ENCODE data around the gene FBXL5. TPM values are rescaled to one million over a fixed set of nuclear protein-coding genes. Genes with fewer than 3 reads are reported as not detected.

Gene FBXL5
- total and polyA plus RNA-seq, 9 of the 15 experiments (the other 6 are each of a cell fraction or from before 2014, with no cell fraction given), result 6.0 to 35.2 (median 22.1) TPM

GRCh38 chr4:15681372-15682241, 26.4 kb upstream of the FBXL5 start, which contains the start of gene FAM200B (continued):
- TF ChIP-seq RREB1 (CRISPR knock-in tag; IDR thresholded peaks at IDR 0.05), result peak; percentile 23; the same call in 1 of the 2 replicates
- TF ChIP-seq POLR2A (conservative IDR thresholded peaks at IDR 0.05), result peak; percentile 93
- peak; percentile 82 for TF ChIP-seq TFAP4 (CRISPR knock-in tag; IDR thresholded peaks at IDR 0.05; ENCODE audit: borderline replicate concordance)
- peak; percentile 54; the same call in 1 of the 2 replicates for TF ChIP-seq L3MBTL2 (IDR thresholded peaks at IDR 0.05)
- peak; percentile 84 for TF ChIP-seq SMAD1 (IDR thresholded peaks at IDR 0.05; ENCODE audit: low read depth, low read length, partially characterized antibody)
- TF ChIP-seq ZNF445 (CRISPR knock-in tag; IDR thresholded peaks at IDR 0.05; ENCODE audit: low read depth), result no peak
- TF ChIP-seq MBD2 (IDR thresholded peaks at IDR 0.05; ENCODE audit: borderline replicate concordance, low read depth), result no peak
- peak; percentile 93 for TF ChIP-seq ZFX (CRISPR knock-in tag; IDR thresholded peaks at IDR 0.05)
- peak in 1 of 2 experiments; percentile 42; a peak in 1 of 4 replicates for TF ChIP-seq ZMIZ1 (IDR thresholded peaks at IDR 0.05; ENCODE audit: low read depth in 2 of 2, low read length in 2 of 2)
- TF ChIP-seq HCFC1 (IDR thresholded peaks at IDR 0.05; ENCODE audit: low read depth, low read length), result peak; percentile 34; the same call in 1 of the 2 replicates
- no peak for TF ChIP-seq FOXO4 (CRISPR knock-in tag; IDR thresholded peaks at IDR 0.05)
- TF ChIP-seq TAF1 (IDR thresholded peaks at IDR 0.05; ENCODE audit: control insufficient read depth, extremely low read depth, insufficient read depth, low read length, severe bottlenecking), result peak; percentile 85
- no peak for TF ChIP-seq RBM22 (IDR thresholded peaks at IDR 0.05; ENCODE audit: low read depth, low read length, poor library complexity, severe bottlenecking)
- no peak for TF ChIP-seq ZNF57 (CRISPR knock-in tag; IDR thresholded peaks at IDR 0.05)
